ENCODE measurements around the gene DLX5.
A peak's percentile ranks its signal among the peaks of the same experiment; 100 is the strongest.

DLX5 gene

GRCh38 chr7:97017192-97018125 is 7.2 kb downstream of the DLX5 start:
- no peak for DNase-seq

DNA sequence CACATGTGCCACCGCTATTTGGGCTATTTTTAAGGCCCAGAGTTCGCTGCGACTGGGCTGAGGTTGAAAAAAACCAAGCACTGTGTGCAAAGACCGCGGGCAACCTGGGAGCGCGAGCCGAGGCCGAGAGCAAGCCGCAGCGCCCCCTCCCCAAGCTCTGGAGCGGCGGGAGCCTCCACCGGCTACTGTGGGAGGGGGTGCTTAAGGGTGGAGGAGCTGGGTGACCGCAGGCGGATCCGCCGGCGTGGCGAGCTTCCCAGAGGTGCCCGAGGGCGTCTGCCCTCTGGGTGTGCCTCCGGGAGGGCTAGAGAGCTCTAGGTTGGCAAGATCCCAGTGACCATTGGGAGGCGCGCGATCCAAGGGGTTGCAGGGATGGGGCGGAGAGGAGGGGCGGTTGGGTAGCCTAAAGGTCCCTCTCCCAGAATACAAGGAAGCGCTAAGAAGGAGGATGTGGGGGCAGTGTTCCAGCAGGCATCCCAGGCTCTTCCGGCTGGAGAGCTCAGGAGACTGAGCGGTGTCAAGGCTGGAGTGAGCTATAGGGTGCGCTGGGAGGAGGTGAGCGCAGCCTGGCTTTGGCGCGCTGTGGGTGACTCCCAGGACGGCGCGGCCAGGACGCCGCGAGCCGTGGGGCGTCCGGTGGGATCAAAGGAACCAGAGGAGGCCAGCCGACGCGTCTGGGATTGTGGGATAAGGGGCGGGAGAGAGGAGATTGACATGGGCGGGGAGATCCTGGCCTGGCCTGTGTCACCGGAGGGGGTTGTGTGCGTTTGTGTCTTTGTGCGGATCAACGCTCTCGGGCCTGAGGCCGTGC is 8.0 kb downstream of the DLX5 start:
- no peak for DNase-seq

DNA sequence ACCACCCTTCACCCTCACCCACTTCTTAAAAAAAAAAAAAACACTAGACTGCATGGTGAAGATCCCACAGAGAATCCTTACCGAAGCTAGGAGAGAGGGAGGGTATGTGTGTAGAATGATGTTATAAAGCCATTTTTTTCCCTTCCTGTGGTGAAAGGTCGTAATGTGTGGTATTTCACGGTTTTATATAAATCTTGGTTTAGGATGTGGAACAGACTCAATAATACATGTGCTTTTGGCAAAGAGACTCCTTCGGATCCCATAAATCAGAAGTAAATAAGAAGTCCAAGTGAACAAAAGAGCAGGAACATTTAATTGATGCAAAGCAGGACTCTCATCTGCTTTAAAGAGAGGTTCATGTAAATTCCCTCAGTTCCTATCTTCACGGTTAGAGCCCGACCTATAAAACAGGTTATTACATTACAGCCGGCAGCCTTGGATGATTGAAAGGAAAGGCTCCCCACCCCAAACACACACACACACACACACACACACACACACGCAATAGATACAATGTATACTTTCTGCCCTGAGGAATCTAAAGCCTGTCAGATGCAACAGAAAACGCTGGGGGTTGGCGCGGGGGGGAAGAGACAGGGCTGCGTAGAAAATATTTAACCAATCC is 8.8 kb downstream of the DLX5 start:
- no peak for DNase-seq

- no peak for DNase-seq
These were observed 9.4 kb downstream of the DLX5 start for GRCh38 chr7:97015279-97015678.

DNA sequence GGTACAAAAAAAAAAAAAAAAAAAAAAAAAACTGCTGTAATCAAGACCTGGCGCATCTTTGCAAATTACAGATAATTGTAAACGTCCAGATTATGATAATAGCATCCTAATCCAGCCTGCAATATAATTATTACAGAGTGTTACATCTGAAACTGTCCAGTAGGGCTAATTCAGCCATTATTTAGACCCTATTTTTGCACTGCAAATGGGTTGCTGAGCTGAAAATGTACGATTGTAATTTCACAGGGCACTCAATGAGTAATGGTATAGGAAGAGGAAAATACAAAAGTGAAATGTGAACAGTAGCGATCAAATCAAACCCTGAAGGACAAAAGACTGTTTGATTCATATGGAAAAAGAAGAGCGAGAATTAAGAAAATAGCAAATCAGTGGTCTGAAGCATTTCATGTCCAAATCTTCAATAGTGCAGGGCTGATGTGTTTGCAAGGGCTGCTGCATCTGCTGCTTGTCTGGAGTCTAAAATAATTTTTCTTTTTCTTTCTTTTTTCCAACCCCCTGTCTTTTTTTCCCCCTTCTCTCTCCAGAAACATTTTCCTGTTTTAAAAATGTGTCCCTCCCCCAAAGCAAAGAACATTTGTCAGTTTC is 10.4 kb downstream of the DLX5 start:
- DNase-seq: no peak

- no peak for DNase-seq
These were observed 10.8 kb downstream of the DLX5 start for GRCh38 chr7:97013845-97014134.

DNA sequence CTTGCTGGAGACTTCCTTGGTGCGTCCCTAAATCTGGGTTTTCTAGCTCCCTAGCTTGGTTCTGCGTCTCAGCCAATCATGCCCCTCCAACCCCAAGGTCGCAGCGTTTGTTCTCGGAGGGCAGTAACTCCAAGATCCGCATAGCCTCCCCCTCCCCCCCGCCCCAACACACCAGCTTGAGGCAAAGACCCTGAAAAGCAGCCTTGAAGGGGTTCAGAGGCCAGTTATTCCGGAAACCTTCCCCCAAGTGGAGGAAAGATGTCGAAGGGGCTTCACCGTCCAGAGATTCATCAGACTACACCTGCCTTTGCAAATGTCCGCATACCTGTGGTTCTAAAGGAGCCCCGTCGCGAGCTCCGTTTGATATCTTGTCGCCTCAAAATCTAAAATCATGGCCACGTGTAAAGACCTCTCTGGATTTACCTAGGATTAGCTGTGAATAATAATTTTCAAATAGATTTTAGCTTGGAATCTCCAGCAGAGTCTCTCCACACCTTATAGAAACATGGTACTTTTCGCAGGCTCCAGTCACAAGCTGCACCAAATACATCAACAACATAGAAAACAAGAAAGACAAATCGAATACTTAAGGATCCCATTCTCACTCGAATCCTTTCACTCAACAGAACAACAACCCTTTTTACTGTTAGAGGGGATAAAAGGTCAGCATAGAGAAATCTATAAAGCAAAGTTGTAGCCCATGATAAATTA is 11.3 kb downstream of the DLX5 start:
- DNase-seq: no peak

GRCh38 chr7:97012365-97013133 is 12.1 kb downstream of the DLX5 start:
- DNase-seq: no peak

DNA sequence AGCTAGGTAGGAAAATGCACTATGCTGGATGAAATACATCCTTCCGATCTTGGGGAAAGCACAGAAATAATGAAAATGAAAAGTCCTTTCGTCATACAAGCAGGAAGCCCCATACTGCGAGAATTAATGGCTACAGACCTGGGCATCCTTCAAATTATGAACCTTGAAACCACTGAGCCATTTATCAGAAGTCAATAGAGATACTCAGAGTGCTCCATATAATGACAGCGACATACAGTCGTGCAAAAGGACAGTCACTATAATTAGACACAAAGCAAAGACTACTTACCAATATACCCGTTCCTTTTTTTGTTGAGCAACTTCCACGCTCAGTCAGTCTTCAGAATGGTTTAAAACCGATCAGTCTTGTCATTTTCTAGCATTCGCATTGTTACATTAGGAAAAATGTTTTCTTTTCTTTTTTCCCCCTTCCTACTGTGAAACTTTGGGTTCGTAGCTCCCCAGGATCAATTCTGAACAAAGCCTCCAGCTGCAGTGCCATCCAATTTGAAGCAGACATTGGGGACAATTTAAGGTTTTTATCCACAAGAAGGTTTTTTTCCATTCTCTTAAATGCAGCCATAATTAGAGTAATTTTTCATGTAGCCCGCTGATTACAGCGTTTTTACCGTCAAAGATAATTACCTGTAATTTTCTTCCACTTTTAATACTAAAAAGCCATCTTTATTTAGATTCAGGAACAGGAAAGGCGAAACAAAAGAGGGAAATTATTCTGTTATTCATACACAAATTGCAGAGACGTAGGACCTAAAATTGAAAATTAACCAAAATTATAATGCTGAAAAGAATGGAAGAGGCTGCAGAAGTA is 12.9 kb downstream of the DLX5 start:
- no peak for DNase-seq

GRCh38 chr7:97011104-97011503 is 13.5 kb downstream of the DLX5 start:
- DNase-seq: no peak

DNA sequence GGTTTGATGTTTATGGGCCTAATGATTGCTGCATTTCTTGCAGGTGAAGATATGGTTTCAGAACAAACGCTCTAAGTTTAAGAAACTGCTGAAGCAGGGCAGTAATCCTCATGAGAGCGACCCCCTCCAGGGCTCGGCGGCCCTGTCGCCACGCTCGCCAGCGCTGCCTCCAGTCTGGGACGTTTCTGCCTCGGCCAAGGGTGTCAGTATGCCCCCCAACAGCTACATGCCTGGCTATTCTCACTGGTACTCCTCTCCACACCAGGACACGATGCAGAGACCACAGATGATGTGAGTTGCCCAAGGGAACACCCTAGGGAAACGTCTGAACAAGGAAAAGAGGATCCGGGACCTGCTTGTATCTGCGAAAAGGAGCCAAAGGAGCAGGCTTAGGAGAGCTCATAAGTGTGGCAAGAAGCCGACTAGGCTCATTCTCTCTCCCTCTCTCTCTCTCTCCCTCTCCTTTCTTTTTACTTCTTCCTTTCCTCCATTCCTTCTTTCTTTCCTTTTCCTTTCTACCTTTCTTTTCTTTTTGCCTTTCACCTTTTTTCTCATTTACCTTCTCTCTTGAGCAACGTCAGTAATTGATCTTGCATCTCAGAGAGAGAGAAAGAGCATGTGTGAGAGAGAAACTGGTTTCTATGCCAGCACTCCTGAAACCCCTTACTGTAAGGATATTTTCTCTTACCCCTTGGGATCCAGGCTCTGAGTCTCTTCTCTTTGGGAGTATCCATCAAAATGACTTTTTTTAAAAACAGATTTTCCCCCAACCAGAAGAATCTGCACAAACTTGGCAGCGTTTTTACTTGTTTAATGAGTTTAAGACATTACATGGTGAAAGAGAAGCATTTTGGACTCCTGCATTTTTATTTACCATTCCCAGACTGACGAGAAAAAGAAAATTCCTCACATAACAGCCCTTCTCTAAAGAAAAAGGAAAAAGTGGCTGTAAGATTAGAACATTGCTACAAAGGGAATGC is 14.6 kb downstream of the DLX5 start:
- DNase-seq: no peak

- DNase-seq: no peak
These were observed 16.2 kb downstream of the DLX5 start for GRCh38 chr7:97008275-97008917.

- DNase-seq: no peak
These were observed 17.1 kb downstream of the DLX5 start for GRCh38 chr7:97007583-97007861.

GRCh38 chr7:97006816-97007582 is 17.6 kb downstream of the DLX5 start:
- no peak for DNase-seq

- DNase-seq: peak; percentile 37
These were observed 18.4 kb downstream of the DLX5 start for GRCh38 chr7:97006055-97006815.

GRCh38 chr7:97005183-97006054 is 19.2 kb downstream of the DLX5 start, which contains the start of gene DLX6:
Gene DLX6, plus strand, starts transcription at chr7:97005553. Its CDS starts 425 bp downstream, at chr7:97005978.
- no peak for DNase-seq

Measured in stimulated activated CD4-positive, alpha-beta T cell treated with anti-CD3 and anti-CD28 coated beads, Interleukin-4, amount 100 ng/mL, for 1 hour (primary cell).